ENCODE measurements around the gene ADAMTS2. TPM values are rescaled to one million over a fixed set of nuclear protein-coding genes. Genes with fewer than 3 reads are reported as not detected.

ADAMTS2 gene
- total RNA-seq, 1 experiment from 2014 or later: not detected

- Histone ChIP-seq H3K36me3 (no peaks in the 10 kb centered on the region), H3K27me3 (no peaks in the 10 kb centered on the region), H3K27ac (no peak overlapping the region), H3K9me3 (replicated peaks) (no peaks in the 10 kb centered on the region), H3K4me1 (no peaks in the 10 kb centered on the region), H3K4me3 (no peak overlapping the region)
- DNase-seq: no peak
Measured at GRCh38 chr5:179196405-179197079, 148.7 kb downstream of the ADAMTS2 start.

- Histone ChIP-seq H3K4me3 (no peak overlapping the region), H3K9me3 (replicated peaks) (no peaks in the 10 kb centered on the region), H3K27me3 (no peaks in the 10 kb centered on the region), H3K27ac (no peak overlapping the region), H3K4me1 (no peaks in the 10 kb centered on the region), H3K36me3 (no peaks in the 10 kb centered on the region)
- DNase-seq: no peak
Measured at GRCh38 chr5:179195561-179196404, 149.5 kb downstream of the ADAMTS2 start.

DNA sequence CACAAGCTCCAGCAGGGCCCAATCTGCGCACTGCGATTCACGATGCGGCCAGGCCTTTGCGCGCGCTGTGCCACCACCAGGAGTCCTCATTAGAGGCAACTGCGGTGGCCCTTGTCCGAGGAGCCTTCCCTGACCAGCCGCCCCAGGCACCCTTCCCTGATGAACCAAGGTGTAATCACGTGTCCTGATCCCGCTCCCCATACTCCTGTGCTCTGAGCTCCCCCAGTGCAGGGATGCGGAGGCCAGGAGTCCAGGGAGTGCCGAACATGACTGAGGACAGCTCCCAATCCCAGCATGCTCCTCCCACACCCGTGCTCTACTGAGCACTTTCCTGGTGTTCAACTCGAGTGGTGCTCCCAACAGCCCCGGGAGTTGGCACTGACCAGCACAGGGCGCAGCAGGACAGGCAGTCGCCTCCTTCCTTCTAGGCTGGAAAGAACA is 150.3 kb downstream of the ADAMTS2 start:
- H3K4me3 ChIP-seq: no peak overlapping the region
- no peak for DNase-seq
- no peaks in the 10 kb centered on the region for H3K4me1 ChIP-seq
- H3K36me3 ChIP-seq: no peaks in the 10 kb centered on the region
- H3K27me3 ChIP-seq: no peaks in the 10 kb centered on the region
- no peak overlapping the region for H3K27ac ChIP-seq
- H3K9me3 ChIP-seq (replicated peaks): no peaks in the 10 kb centered on the region

DNA sequence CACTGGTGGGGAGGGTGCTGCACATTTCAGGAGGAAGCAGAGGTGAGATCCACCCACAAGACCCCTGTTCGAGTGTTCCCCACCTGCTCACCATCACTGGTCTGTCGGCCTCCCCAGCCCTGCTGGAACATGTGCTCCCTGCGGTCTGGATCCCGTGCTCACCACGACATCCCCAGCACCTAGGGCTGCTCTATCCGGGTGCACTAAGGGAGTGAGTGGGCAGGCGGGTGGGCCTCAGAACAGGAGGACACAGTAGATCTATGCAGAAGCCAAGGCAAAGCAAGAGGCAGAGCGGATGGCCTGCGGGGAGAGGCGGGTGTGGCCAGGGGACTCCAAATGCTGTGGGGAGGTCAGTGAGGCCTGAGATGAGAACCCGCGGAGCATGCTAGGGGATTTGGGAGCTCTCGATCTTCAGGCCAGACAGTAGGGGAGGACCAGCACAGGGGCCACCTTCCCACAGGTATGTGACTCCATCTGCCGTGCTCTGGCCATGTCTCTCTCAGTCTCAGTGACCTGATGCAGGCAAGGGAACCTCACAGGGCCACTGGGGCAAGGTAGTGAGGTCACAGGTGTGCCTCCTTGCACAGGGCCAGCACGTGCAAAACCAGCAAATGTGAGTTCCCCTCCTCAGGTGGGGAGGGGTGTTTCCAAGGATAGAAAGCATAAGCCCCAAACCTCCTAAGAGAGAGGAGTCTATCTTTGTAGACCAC is 150.9 kb downstream of the ADAMTS2 start:
- Histone ChIP-seq H3K27ac (no peak overlapping the region), H3K9me3 (replicated peaks) (no peaks in the 10 kb centered on the region), H3K27me3 (no peaks in the 10 kb centered on the region), H3K36me3 (no peaks in the 10 kb centered on the region), H3K4me3 (no peak overlapping the region), H3K4me1 (no peaks in the 10 kb centered on the region)
- DNase-seq: no peak

- DNase-seq: no peak
- Histone ChIP-seq H3K27me3 (no peaks in the 10 kb centered on the region), H3K4me1 (no peaks in the 10 kb centered on the region)
Measured at GRCh38 chr5:179193746-179194145, 151.5 kb downstream of the ADAMTS2 start.

GRCh38 chr5:179192891-179193470 is 152.3 kb downstream of the ADAMTS2 start:
- no peaks in the 10 kb centered on the region for H3K9me3 ChIP-seq (replicated peaks)
- H3K27me3 ChIP-seq: no peaks in the 10 kb centered on the region
- H3K4me3 ChIP-seq: no peak overlapping the region
- no peaks in the 10 kb centered on the region for H3K36me3 ChIP-seq
- H3K4me1 ChIP-seq: no peaks in the 10 kb centered on the region
- no peak overlapping the region for H3K27ac ChIP-seq
- no peak for DNase-seq

More at GRCh38 chr5:179193746-179194145, 151.5 kb downstream of the ADAMTS2 start:
- H3K27ac ChIP-seq: no peak overlapping the region
- H3K9me3 ChIP-seq (replicated peaks): no peaks in the 10 kb centered on the region
- H3K4me3 ChIP-seq: no peak overlapping the region
- H3K36me3 ChIP-seq: no peaks in the 10 kb centered on the region

GRCh38 chr5:179192185-179192890 is 152.9 kb downstream of the ADAMTS2 start:
- Histone ChIP-seq H3K36me3 (no peaks in the 10 kb centered on the region), H3K4me1 (no peaks in the 10 kb centered on the region), H3K4me3 (no peak overlapping the region), H3K9me3 (replicated peaks) (no peaks in the 10 kb centered on the region), H3K27me3 (no peaks in the 10 kb centered on the region), H3K27ac (no peak overlapping the region)
- no peak for DNase-seq

DNA sequence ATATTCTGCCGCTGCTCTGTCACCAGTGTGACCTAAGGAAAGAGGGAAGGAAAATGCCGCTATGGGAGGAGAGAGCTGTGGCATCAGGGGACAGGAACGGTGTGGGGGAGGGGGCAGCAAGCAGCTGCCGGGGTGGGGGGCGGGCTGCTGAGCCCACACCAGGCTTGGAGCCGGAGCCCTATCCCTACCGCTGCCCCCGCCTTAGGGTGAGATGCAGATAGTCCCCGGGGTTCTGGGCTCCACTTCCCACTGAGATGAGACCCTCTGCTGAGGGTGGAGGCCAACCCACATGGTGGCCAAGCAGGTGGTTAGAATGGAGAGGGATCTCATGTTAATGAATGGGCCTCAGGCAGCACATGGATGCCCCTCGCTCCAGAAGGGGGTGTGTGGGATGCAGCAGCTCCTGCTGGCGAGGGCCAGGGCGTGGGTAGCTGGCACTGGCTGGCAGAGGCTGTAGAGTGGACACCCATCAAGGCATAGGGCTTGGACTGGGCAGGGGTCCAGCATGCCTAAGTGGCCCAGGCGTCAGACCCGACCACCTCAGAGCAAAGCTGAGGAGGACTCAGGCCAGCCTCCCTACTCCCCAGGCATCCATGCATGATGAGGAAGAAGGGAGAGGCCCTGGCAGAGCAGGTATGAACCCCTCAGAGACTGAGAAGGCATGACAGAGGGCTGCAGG is 153.6 kb downstream of the ADAMTS2 start:
- no peak for DNase-seq
- Histone ChIP-seq H3K4me3 (no peak overlapping the region), H3K9me3 (replicated peaks) (no peaks in the 10 kb centered on the region), H3K36me3 (no peaks in the 10 kb centered on the region), H3K4me1 (no peaks in the 10 kb centered on the region), H3K27ac (no peak overlapping the region), H3K27me3 (no peaks in the 10 kb centered on the region)

GRCh38 chr5:179190851-179191505 is 154.3 kb downstream of the ADAMTS2 start:
- H3K9me3 ChIP-seq (replicated peaks): no peaks in the 10 kb centered on the region
- DNase-seq: no peak
- H3K4me1 ChIP-seq: no peaks in the 10 kb centered on the region
- H3K36me3 ChIP-seq: no peaks in the 10 kb centered on the region
- no peak overlapping the region for H3K27ac ChIP-seq
- H3K27me3 ChIP-seq: no peaks in the 10 kb centered on the region
- no peak overlapping the region for H3K4me3 ChIP-seq

- no peak overlapping the region for H3K4me3 ChIP-seq
- H3K4me1 ChIP-seq: no peaks in the 10 kb centered on the region
- no peak overlapping the region for H3K27ac ChIP-seq
- H3K36me3 ChIP-seq: no peaks in the 10 kb centered on the region
- no peaks in the 10 kb centered on the region for H3K27me3 ChIP-seq
- DNase-seq: no peak
- H3K9me3 ChIP-seq (replicated peaks): no peaks in the 10 kb centered on the region
Measured at GRCh38 chr5:179188636-179189035, 156.6 kb downstream of the ADAMTS2 start.

DNA sequence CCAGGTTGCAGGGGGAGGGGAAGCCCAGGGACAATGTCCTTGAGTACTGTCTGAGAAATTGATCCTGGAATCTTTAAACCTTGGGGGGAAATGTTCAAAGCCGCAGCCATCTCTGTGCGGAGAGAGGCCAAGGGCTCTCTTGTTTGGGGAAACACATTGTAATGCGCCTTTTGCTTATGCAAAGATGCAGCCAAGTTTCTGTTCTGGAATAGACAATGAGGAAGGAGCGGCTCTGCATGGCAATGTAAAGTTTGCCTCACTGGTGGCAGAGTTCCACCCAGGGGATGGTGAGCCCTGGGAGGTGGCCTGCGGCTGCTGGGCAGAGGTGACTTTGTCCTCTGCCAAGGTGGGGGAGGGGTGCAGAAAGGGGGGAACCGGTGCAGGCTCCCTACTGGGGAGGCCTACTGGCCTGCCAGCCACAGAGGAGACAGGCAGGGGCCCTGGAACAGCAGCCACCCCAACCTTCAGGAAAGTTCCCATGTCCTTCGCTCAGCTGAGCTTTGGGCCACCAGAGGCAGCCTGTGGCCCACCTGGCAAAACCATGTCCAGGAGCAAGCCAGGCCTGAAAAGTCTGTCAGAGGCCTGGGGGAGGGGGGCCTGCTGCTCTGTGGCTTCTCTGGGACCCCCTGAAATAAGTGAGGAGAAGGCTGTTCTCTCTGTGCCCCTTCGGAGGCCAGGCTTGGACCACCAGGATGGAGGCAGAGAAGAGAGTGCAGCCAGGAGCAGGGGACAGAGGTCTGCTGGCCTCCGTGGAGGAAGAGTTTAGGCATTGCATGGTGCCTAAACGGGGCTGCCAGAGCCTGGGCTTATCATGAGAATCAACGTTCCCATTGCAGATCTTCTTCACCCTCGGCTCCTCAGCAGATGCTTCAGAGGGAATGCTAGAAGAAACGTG is 157.3 kb downstream of the ADAMTS2 start:
- Histone ChIP-seq H3K36me3 (no peaks in the 10 kb centered on the region), H3K9me3 (replicated peaks) (no peaks in the 10 kb centered on the region), H3K27me3 (no peaks in the 10 kb centered on the region), H3K27ac (no peak overlapping the region), H3K4me1 (no peaks in the 10 kb centered on the region), H3K4me3 (no peak overlapping the region)
- DNase-seq: no peak

DNA sequence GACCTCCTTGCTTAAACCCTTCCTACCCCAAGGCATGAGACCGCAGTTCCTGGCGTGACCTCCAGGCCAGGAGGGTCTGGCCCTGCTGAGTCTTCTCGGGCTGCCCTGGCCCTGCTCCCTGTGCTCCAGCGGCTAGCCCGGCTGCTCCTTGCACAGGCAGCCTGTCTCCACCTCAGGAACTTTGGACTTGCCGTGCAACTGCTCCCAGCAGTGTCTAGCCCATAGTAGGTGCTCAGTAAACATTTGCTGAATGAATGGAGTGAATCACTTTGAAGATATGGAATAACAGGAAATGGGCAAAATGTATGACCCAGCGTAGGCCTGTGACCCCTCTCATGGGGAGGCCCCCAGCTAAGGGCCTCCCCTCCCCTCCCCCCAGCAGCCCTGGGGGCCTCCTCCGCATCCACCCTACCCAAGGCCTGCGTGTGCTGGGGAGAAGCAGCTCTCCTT is 158.0 kb downstream of the ADAMTS2 start:
- H3K27me3 ChIP-seq: no peaks in the 10 kb centered on the region
- no peaks in the 10 kb centered on the region for H3K4me1 ChIP-seq
- H3K36me3 ChIP-seq: no peaks in the 10 kb centered on the region
- DNase-seq: no peak
- no peaks in the 10 kb centered on the region for H3K9me3 ChIP-seq (replicated peaks)
- no peak overlapping the region for H3K27ac ChIP-seq
- H3K4me3 ChIP-seq: no peak overlapping the region

DNA sequence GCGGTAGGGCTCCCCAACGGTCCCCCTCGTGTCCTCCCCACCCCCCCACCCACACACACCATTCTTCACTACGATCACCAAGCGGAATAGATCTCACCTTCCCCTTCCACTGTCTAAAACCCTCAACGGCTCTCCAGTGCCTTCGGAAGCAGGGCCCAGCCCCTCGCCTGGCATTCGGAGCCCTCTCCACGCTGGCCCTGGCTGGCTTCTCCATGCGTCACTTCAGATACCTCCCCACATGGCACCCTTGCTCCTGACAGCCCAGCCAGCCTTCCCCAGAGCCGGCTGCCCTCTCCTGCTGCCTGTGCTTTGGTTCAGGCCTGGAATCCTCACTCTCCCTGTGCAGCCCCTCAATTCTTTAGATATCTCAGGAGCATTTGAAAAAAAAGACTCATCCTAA is 158.5 kb downstream of the ADAMTS2 start:
- no peak overlapping the region for H3K4me3 ChIP-seq
- H3K36me3 ChIP-seq: no peaks in the 10 kb centered on the region
- H3K27me3 ChIP-seq: no peaks in the 10 kb centered on the region
- no peaks in the 10 kb centered on the region for H3K4me1 ChIP-seq
- no peak overlapping the region for H3K27ac ChIP-seq
- H3K9me3 ChIP-seq (replicated peaks): no peaks in the 10 kb centered on the region
- no peak for DNase-seq
